Loucy (cell line): ENCODE measurements around the gene PTCD1.

ENCODE experiments used
- CTCF ChIP-seq: fragments of 200-600 bp; sonication (generic); conservative IDR thresholded peaks from 2 replicates; pipeline ENCODE4 v1.5.1; 2014; ENCODE audit warnings: mild to moderate bottlenecking, antibody characterized with exemption, low read length
- EZH2phosphoT487 ChIP-seq: fragments of 200-600 bp; IDR thresholded peaks from 2 replicates; pipeline ENCODE4 v1.6.1; 2018; ENCODE audit warnings: antibody characterized with exemption, mild to moderate bottlenecking, moderate library complexity, borderline replicate concordance

- TF ChIP-seq CTCF (no peak), EZH2phosphoT487 (no peak)
Observed at GRCh38 chr7:99380032-99380822, 58.4 kb downstream of the PTCD1 start.
